ENCODE data around the gene TSPY4.
"Not testable (repeated sequence)": the region's sequence is repeated elsewhere in the genome, so short reads cannot be mapped to it uniquely, and the experiment has no call there.

The TSPY4 gene

GRCh38 chrY:9337164-9337563 is at the start of gene TSPY4:
TSS of gene TSPY4 (plus strand) at chrY:9337464. CDS start at chrY:9337510, 46 bp downstream.
- not testable (repeated sequence) for DNase-seq

GRCh38 chrY:9320996-9321395 is 16.3 kb upstream of the TSPY4 start:
- no peak for DNase-seq

DNA sequence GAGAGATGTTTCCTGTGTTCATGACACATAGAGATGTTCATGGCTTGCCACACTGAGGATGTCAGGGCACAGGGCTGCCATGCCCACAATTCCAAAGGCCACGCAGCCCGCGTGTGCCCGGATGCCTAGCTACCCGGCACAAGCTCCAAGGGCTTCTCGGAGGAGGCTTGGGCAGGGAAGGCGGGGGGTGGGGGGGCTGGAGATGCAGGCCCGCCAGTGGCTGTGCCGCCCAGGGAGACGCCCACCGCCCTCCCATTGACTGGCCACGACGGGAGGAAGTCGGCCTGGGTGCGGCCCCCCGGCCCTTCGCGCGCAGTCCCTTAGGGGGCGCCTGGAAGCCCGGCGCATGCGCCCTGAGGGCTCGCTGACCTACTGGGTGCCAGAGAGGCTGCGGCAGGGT is 20.2 kb downstream of the TSPY4 start, which contains the start of gene TSPY8:
Gene TSPY8, plus strand, starts transcription at position 301 of the 400 bp plus-strand sequence. Its CDS starts 46 bp downstream, at position 347.
- not testable (repeated sequence) for DNase-seq

Data from NCI-H226 (cell line).